ENCODE data around the gene EFHD2. TPM values are rescaled to one million over a fixed set of nuclear protein-coding genes. Genes with fewer than 3 reads are reported as not detected.

EFHD2 gene
- total RNA-seq, 1 donor from 2014 or later: 26.0 TPM

GRCh38 chr1:15402809-15403450, 6.8 kb upstream of the EFHD2 start:
- Histone ChIP-seq H3K27me3 (ENCODE audit: insufficient read depth, low read length) (no peaks in the 10 kb centered on the region), H3K4me2 (ENCODE audit: low read length) (no peak overlapping the region), H2AFZ (ENCODE audit: low read depth, low read length) (no peak overlapping the region), H3K9ac (ENCODE audit: low read length) (no peak overlapping the region), H4K20me1 (ENCODE audit: insufficient read depth, low read length) (no peaks in the 10 kb centered on the region), H3K36me3 (ENCODE audit: insufficient read depth, low read length) (no peaks in the 10 kb centered on the region), H3K9me3 (ENCODE audit: insufficient read depth, low read depth, low read length) (no peaks in the 10 kb centered on the region), H3K4me1 (ENCODE audit: insufficient read depth, low read length) (peaks cover 13% of the 10 kb centered on the region), H3K4me3 (ENCODE audit: insufficient read depth, low read depth, low read length) (no peak overlapping the region), H3K79me2 (ENCODE audit: insufficient read depth, low read length) (no peaks in the 10 kb centered on the region), H3K27ac (ENCODE audit: low read depth, low read length) (no peak overlapping the region)
- no peak overlapping the region for H3K27ac Mint-ChIP-seq (ENCODE audit: unreplicated experiment)
- peaks cover 7% of the 10 kb centered on the region for H3K4me1 Mint-ChIP-seq (ENCODE audit: low read depth, unreplicated experiment)
- no peak overlapping the region for H3K4me3 Mint-ChIP-seq (ENCODE audit: unreplicated experiment)
- peaks cover 6% of the 10 kb centered on the region for H3K9me3 Mint-ChIP-seq (ENCODE audit: unreplicated experiment)
- TF ChIP-seq EZH2 (IDR thresholded peaks at IDR 0.05; ENCODE audit: insufficient read depth, low read length) (no peak), CTCF (IDR thresholded peaks at IDR 0.05; ENCODE audit: insufficient read depth, low read depth, low read length) (no peak)
- DNase-seq (ENCODE audit: low read depth) (no peak), FAIRE-seq (no peak)
- peaks cover 24% of the 10 kb centered on the region for H3K27me3 Mint-ChIP-seq (ENCODE audit: low read depth, unreplicated experiment)
- no peaks in the 10 kb centered on the region for H3K36me3 Mint-ChIP-seq (ENCODE audit: low read depth, unreplicated experiment)

- H3K27me3 ChIP-seq (ENCODE audit: insufficient read depth, low read length): no peaks in the 10 kb centered on the region
- Mint-ChIP-seq H3K4me3 (ENCODE audit: unreplicated experiment) (no peak overlapping the region), H3K4me1 (ENCODE audit: low read depth, unreplicated experiment) (peaks cover 7% of the 10 kb centered on the region), H3K9me3 (ENCODE audit: unreplicated experiment) (peaks cover 6% of the 10 kb centered on the region), H3K27ac (ENCODE audit: unreplicated experiment) (no peak overlapping the region), H3K27me3 (ENCODE audit: low read depth, unreplicated experiment) (peaks cover 24% of the 10 kb centered on the region), H3K36me3 (ENCODE audit: low read depth, unreplicated experiment) (no peaks in the 10 kb centered on the region)
- DNase-seq (ENCODE audit: low read depth) (no peak), FAIRE-seq (no peak)
- H3K9me3 ChIP-seq (ENCODE audit: insufficient read depth, low read depth, low read length): no peaks in the 10 kb centered on the region
- no peak overlapping the region for H3K27ac ChIP-seq (ENCODE audit: low read depth, low read length)
- H3K4me3 ChIP-seq (ENCODE audit: insufficient read depth, low read depth, low read length): no peak overlapping the region
- H3K79me2 ChIP-seq (ENCODE audit: insufficient read depth, low read length): no peaks in the 10 kb centered on the region
- peaks cover 20% of the 10 kb centered on the region for H3K4me1 ChIP-seq (ENCODE audit: insufficient read depth, low read length)
- no peak overlapping the region for H2AFZ ChIP-seq (ENCODE audit: low read depth, low read length)
- no peaks in the 10 kb centered on the region for H3K36me3 ChIP-seq (ENCODE audit: insufficient read depth, low read length)
- H3K4me2 ChIP-seq (ENCODE audit: low read length): no peak overlapping the region
- H3K9ac ChIP-seq (ENCODE audit: low read length): no peak overlapping the region
- TF ChIP-seq EZH2 (IDR thresholded peaks at IDR 0.05; ENCODE audit: insufficient read depth, low read length): no peak
- TF ChIP-seq CTCF (IDR thresholded peaks at IDR 0.05; ENCODE audit: insufficient read depth, low read depth, low read length): no peak
- no peaks in the 10 kb centered on the region for H4K20me1 ChIP-seq (ENCODE audit: insufficient read depth, low read length)
These were observed 5.6 kb upstream of the EFHD2 start for GRCh38 chr1:15403962-15404580.
